Measurements from ENCODE around the gene SPATA20.

DNA sequence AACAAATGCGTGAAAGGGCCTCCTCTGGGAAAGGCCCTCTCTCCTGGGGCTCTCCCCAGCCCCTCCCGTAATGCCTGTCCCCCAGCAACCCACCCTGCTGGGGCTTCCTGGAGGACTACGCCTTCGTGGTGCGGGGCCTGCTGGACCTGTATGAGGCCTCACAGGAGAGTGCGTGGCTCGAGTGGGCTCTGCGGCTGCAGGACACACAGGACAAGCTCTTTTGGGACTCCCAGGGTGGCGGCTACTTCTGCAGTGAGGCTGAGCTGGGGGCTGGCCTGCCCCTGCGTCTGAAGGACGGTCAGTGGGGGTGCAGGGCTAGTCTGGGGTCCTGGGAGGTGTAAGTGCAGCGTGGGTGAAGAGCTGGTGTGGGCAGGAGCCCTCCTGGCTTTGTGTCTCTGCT, 4.9 kb downstream of the SPATA20 start:
- TF ChIP-seq, protein P1, sequence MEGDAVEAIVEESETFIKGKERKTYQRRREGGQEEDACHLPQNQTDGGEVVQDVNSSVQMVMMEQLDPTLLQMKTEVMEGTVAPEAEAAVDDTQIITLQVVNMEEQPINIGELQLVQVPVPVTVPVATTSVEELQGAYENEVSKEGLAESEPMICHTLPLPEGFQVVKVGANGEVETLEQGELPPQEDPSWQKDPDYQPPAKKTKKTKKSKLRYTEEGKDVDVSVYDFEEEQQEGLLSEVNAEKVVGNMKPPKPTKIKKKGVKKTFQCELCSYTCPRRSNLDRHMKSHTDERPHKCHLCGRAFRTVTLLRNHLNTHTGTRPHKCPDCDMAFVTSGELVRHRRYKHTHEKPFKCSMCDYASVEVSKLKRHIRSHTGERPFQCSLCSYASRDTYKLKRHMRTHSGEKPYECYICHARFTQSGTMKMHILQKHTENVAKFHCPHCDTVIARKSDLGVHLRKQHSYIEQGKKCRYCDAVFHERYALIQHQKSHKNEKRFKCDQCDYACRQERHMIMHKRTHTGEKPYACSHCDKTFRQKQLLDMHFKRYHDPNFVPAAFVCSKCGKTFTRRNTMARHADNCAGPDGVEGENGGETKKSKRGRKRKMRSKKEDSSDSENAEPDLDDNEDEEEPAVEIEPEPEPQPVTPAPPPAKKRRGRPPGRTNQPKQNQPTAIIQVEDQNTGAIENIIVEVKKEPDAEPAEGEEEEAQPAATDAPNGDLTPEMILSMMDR (conservative IDR thresholded peaks at IDR 0.05; ENCODE audit: low read depth, low read length), result no peak
- TF ChIP-seq EZH2 (IDR thresholded peaks at IDR 0.05; ENCODE audit: borderline replicate concordance, low read depth, low read length, poor library complexity, severe bottlenecking), result no peak

Data from A673 (cell line).